Mucosa of rectum (tissue), 2 donors: ENCODE measurements around the gene DOK7.
"Not testable (repeated sequence)": the region's sequence is repeated elsewhere in the genome, so short reads cannot be mapped to it uniquely, and the experiment has no call there.

Experiments used
- H3K27ac ChIP-seq, 2 donors: one replicate each; pipeline ENCODE4 v1.7.0; 2013; ENCODE audit warnings: inconsistent platforms in 2 of 2, low read depth in 2 of 2, low read length in 2 of 2
- H3K27me3 ChIP-seq, 2 donors: one replicate each; pipeline ENCODE4 v1.7.0; 2013; ENCODE audit warnings: low read length in 2 of 2; ENCODE audit not compliant: control insufficient read depth in 2 of 2, insufficient read depth in 2 of 2
- H3K36me3 ChIP-seq, 2 donors: one replicate each; pipeline ENCODE4 v1.7.0; 2013; ENCODE audit warnings: low read length in 2 of 2; ENCODE audit not compliant: control insufficient read depth in 2 of 2, insufficient read depth in 2 of 2
- H3K4me1 ChIP-seq, 2 donors: one replicate each; pipeline ENCODE4 v1.7.0; 2013; ENCODE audit warnings: low read length in 2 of 2, mild to moderate bottlenecking in 1 of 2; ENCODE audit not compliant: control insufficient read depth in 2 of 2, insufficient read depth in 2 of 2
- H3K4me3 ChIP-seq, 2 donors: one replicate each; pipeline ENCODE4 v1.7.0; 2013; ENCODE audit warnings: low read length in 2 of 2
- H3K9ac ChIP-seq, 2 donors: one replicate each; pipeline ENCODE4 v1.7.0; 2013; ENCODE audit warnings: low read length in 2 of 2, low read depth in 1 of 2, mild to moderate bottlenecking in 1 of 2
- H3K9me3 ChIP-seq, 2 donors: one replicate each; pipeline ENCODE4 v1.7.0; 2013; ENCODE audit warnings: low read length in 2 of 2; ENCODE audit not compliant: control insufficient read depth in 2 of 2
- donor health status: healthy.
- donor health status: Normal muscosa, but diverticular disease.

DOK7 gene

GRCh38 chr4:3505231-3505630 lies 42.1 kb downstream of the DOK7 start:
- peaks cover 22 to 43% of the 10 kb centered on the region in 2 donors for H3K36me3 ChIP-seq
- no peaks in the 10 kb centered on the region for H3K9me3 ChIP-seq
- H3K27ac ChIP-seq, result no peak overlapping the region
- no peaks in the 10 kb centered on the region for H3K4me1 ChIP-seq
- H3K4me3 ChIP-seq, result no peak overlapping the region
- H3K27me3 ChIP-seq, result no peaks in the 10 kb centered on the region
- H3K9ac ChIP-seq, result no peak overlapping the region

- Histone ChIP-seq H3K27me3 (no peaks in the 10 kb centered on the region), H3K27ac (no peak overlapping the region), H3K36me3 (peaks cover 42 to 62% of the 10 kb centered on the region in 2 donors), H3K9me3 (no peaks in the 10 kb centered on the region), H3K4me3 (no peak overlapping the region), H3K9ac (no peak overlapping the region), H3K4me1 (no peaks in the 10 kb centered on the region)
These were observed 45.4 kb downstream of the DOK7 start for GRCh38 chr4:3508542-3508941.

DNA sequence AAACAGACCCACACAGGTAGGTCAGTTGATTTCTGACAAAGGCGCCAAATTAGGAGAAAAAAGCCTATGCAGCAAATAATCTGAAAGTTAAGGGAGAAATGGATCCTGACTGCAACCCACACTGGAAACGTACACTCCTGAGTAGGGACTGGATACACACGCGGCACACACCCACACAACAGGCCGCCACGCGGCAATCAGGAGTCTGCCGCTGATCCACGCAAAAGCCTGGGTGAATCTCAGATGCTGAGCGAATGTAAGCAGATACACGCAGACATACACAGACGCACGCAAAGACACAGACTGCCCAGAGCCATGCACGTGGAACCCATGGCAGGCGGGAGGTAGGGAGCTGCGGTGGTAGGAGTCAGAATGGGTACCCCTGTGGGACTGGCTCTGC lies 47.4 kb downstream of the DOK7 start:
- no peaks in the 10 kb centered on the region for H3K27me3 ChIP-seq
- H3K27ac ChIP-seq, result no peak overlapping the region
- peaks cover 59 to 60% of the 10 kb centered on the region in 2 donors for H3K36me3 ChIP-seq
- no peak overlapping the region for H3K9ac ChIP-seq
- H3K4me3 ChIP-seq, result no peak overlapping the region
- no peaks in the 10 kb centered on the region for H3K9me3 ChIP-seq
- no peaks in the 10 kb centered on the region for H3K4me1 ChIP-seq

DNA sequence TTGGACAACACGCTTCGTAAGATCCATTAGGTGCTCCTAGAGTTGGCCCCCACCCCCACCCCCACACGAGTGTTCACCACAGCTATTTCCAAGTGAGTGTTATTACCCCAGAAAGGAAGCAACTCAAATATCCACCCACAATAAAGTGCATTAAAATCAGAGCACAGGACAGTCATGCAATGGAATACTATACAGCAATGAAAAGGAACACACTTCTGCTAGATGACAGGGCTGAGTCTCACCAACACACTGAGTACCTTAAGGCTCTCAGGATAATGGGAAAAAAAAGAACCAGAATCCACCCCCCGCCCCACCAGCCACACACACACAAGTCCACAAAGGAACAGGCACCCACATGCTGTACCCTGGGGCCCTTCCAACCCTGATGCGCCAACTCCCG lies 48.1 kb downstream of the DOK7 start:
- Histone ChIP-seq H3K27ac (no peak overlapping the region), H3K9me3 (no peaks in the 10 kb centered on the region), H3K36me3 (peaks cover 63 to 64% of the 10 kb centered on the region in 2 donors), H3K4me3 (no peak overlapping the region), H3K9ac (no peak overlapping the region), H3K4me1 (no peaks in the 10 kb centered on the region), H3K27me3 (no peaks in the 10 kb centered on the region)

DNA sequence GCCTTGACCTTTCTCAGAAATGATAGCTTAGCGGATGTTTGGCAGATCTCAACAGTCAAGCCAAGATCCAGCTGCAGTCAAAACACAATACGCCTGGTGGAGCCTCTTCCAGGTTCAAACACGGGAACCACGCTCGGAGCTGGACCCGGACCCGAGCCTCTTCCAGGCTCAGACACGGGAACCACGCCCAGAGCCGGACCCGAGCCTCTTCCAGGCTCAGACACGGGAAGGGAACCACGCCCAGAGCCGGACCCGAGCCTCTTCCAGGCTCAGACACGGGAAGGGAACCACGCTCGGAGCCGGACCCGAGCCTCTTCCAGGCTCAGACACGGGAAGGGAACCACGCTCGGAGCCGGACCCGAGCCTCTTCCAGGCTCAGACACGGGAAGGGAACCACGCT lies 48.5 kb downstream of the DOK7 start:
- H3K27ac ChIP-seq, result not testable (repeated sequence)
- H3K36me3 ChIP-seq, result peaks cover 67 to 68% of the 10 kb centered on the region in 2 donors

GRCh38 chr4:3512279-3512678 lies 49.2 kb downstream of the DOK7 start:
- H3K9me3 ChIP-seq, result no peaks in the 10 kb centered on the region
- peaks cover 68 to 75% of the 10 kb centered on the region in 2 donors for H3K36me3 ChIP-seq

More for the DNA sequence above, 48.5 kb downstream of the DOK7 start:
- H3K9ac ChIP-seq, H3K27me3 ChIP-seq, H3K9me3 ChIP-seq, H3K4me3 ChIP-seq, H3K4me1 ChIP-seq: not testable (repeated sequence)

DNA sequence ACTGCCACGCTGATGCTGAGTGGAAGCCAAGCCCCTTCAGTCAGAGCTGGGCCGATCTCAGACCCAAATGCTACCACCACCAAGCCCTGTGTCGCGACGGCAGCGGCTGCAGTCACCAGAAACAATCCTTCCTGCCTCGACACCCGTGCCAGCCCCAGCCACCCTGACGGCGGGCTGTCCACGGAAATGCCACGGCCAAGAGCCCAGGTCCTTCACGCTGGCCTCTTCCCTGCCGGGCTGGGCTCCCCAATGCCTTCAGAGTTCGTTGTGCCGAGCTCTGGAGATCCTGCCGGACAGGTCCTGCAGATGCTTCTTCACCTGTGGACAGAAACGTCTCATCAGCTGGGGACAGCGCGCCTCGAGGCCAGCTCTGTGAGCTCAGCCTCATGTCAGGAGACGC lies 49.6 kb downstream of the DOK7 start:
- no peaks in the 10 kb centered on the region for H3K4me1 ChIP-seq
- peaks cover 71 to 79% of the 10 kb centered on the region in 2 donors for H3K36me3 ChIP-seq

More at GRCh38 chr4:3512279-3512678, 49.2 kb downstream of the DOK7 start:
- H3K9ac ChIP-seq, result no peak overlapping the region
- H3K27ac ChIP-seq, result no peak overlapping the region
- H3K4me3 ChIP-seq, result no peak overlapping the region
- H3K27me3 ChIP-seq, result no peaks in the 10 kb centered on the region
- no peaks in the 10 kb centered on the region for H3K4me1 ChIP-seq

GRCh38 chr4:3513807-3514206 lies 50.7 kb downstream of the DOK7 start:
- H3K27ac ChIP-seq, result no peak overlapping the region
- no peaks in the 10 kb centered on the region for H3K4me1 ChIP-seq
- peaks cover 71 to 78% of the 10 kb centered on the region in 2 donors for H3K36me3 ChIP-seq
- H3K9me3 ChIP-seq, result no peaks in the 10 kb centered on the region
- H3K27me3 ChIP-seq, result no peaks in the 10 kb centered on the region
- H3K4me3 ChIP-seq, result no peak overlapping the region
- H3K9ac ChIP-seq, result no peak overlapping the region

More for the DNA sequence above, 49.6 kb downstream of the DOK7 start:
- Histone ChIP-seq H3K9ac (no peak overlapping the region), H3K9me3 (no peaks in the 10 kb centered on the region), H3K27me3 (no peaks in the 10 kb centered on the region), H3K4me3 (no peak overlapping the region), H3K27ac (no peak overlapping the region)

DNA sequence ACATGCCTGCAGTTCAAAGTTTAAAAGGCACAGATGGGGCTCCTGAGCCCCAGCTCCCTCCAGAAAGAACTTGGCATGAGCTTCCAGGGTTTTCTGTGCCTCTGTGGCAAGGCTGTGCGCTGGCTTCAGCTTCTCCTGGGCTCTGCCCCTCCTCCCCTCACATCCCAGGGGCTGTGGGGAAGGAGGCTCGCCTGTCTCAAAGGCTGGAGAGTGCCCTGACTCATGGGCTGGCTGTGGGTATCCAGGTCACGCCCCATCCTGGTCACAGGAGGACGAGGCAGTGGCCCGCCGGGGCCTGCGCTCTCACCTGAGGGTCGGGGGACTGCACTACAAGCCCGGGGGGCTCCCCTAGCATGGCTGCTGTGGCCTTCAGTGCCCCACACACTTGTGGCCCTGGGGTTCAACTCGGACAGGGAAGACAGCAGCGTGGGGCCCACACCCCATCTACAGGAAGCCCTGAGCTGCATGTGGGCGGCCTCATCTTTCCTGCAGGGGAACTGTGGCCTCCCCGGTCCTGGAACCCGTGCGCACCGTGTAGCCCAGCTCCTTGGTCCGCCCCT lies 51.2 kb downstream of the DOK7 start:
- Histone ChIP-seq H3K27me3 (no peaks in the 10 kb centered on the region), H3K9ac (no peak overlapping the region), H3K9me3 (no peaks in the 10 kb centered on the region), H3K4me1 (no peaks in the 10 kb centered on the region), H3K36me3 (peaks cover 73 to 76% of the 10 kb centered on the region in 2 donors), H3K4me3 (no peak overlapping the region), H3K27ac (no peak overlapping the region)

DNA sequence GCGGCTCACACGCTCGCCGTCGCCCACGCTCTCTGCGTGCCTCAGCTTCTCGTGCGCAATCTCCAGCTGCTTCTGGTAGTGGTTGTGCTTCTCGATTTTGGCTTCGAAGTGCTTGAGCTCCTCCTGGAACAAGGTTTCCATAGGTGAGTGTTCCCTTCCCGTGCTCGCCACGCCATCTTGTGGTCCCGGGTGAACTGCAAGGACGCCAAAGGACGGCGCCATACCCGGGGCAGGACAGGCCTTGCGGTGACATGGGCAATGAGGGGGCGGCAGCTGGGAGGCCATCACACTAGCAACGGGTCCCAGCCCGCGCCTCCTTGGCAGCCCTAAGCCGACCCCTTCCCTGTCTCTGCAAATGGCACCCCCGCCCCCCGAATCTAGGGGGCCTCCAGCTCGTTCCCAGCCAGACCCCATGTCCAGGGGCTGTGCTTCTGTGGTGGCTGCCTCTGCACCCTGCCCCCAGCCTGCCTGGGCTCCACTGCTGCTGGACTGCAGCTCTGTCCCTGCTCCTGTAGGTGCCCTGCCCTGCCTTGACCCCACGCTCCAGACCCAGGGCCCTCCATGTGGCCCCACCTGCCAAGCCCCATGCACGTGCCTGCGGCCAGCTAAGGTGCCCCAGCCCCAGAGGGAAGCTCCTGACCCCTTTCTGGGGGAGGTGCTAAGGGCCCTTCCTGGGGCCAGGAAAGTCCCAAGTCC lies 51.8 kb downstream of the DOK7 start:
- Histone ChIP-seq H3K27ac (no peak overlapping the region), H3K9ac (no peak overlapping the region), H3K4me1 (no peaks in the 10 kb centered on the region), H3K4me3 (no peak overlapping the region), H3K9me3 (no peaks in the 10 kb centered on the region), H3K36me3 (peaks cover 73 to 78% of the 10 kb centered on the region in 2 donors), H3K27me3 (no peaks in the 10 kb centered on the region)
